Measurements from ENCODE around the gene EEA1.
"Not testable (repeated sequence)": the region's sequence is repeated elsewhere in the genome, so short reads cannot be mapped to it uniquely, and the experiment has no call there.

EEA1 gene

GRCh38 chr12:92794814-92795213, 134.3 kb downstream of the EEA1 start:
- no peak for DNase-seq

GRCh38 chr12:92794356-92794755, 134.7 kb downstream of the EEA1 start:
- DNase-seq: not testable (repeated sequence)

GRCh38 chr12:92786045-92786444, 143.1 kb downstream of the EEA1 start:
- DNase-seq: peak; percentile 39 to 56 (median 51)

GRCh38 chr12:92785563-92785950, 143.5 kb downstream of the EEA1 start:
- DNase-seq: no peak

- peak; percentile 51 to 65 (median 61) for DNase-seq
Observed at GRCh38 chr12:92784797-92785562, 144.1 kb downstream of the EEA1 start.

- no peak for DNase-seq
Observed at GRCh38 chr12:92784356-92784755, 144.7 kb downstream of the EEA1 start.

GRCh38 chr12:92779902-92780301, 149.2 kb downstream of the EEA1 start:
- peak in 1 of 3 donors; percentile 26 for DNase-seq

GRCh38 chr12:92778525-92778924, 150.6 kb downstream of the EEA1 start:
- no peak for DNase-seq

GRCh38 chr12:92775416-92775815, 153.7 kb downstream of the EEA1 start:
- DNase-seq: no peak

- peak; percentile 29 to 67 (median 47) for DNase-seq
Observed at GRCh38 chr12:92771001-92771400, 158.1 kb downstream of the EEA1 start.

- peak in 2 of 3 donors; percentile 28 to 41 for DNase-seq
Observed at GRCh38 chr12:92769124-92769901, 159.8 kb downstream of the EEA1 start.

- DNase-seq: no peak
Observed at GRCh38 chr12:92765871-92766270, 163.2 kb downstream of the EEA1 start.

GRCh38 chr12:92764831-92765230, 164.3 kb downstream of the EEA1 start:
- no peak for DNase-seq

GRCh38 chr12:92762773-92763172, 166.3 kb downstream of the EEA1 start:
- no peak for DNase-seq

GRCh38 chr12:92759634-92760268, 169.3 kb downstream of the EEA1 start:
- peak; percentile 35 to 68 (median 56) for DNase-seq

- no peak for DNase-seq
Observed at GRCh38 chr12:92757597-92758121, 171.4 kb downstream of the EEA1 start.

- no peak for DNase-seq
Observed at GRCh38 chr12:92756898-92757596, 172.0 kb downstream of the EEA1 start.

- no peak for DNase-seq
Observed at GRCh38 chr12:92753976-92754885, 174.9 kb downstream of the EEA1 start.

- DNase-seq: not testable (repeated sequence)
Observed at GRCh38 chr12:92749691-92750090, 179.4 kb downstream of the EEA1 start.

- no peak for DNase-seq
Observed at GRCh38 chr12:92747151-92747550, 181.9 kb downstream of the EEA1 start.

GRCh38 chr12:92745856-92746550, 183.1 kb downstream of the EEA1 start:
- DNase-seq: peak; percentile 26 to 59 (median 55)

Data from suppressor macrophage treated with lipopolysaccharide for 1 hour (primary cell).